Fibroblast of lung (primary cell): ENCODE data around the gene NDUFS3. TPM values are rescaled to one million over a fixed set of nuclear protein-coding genes. Genes with fewer than 3 reads are reported as not detected.
"Not testable (repeated sequence)": the region's sequence is repeated elsewhere in the genome, so short reads cannot be mapped to it uniquely, and the experiment has no call there.

Experiments used
- DNase-seq, 2 donors: peaks; one replicate each; pipeline versions ENCODE4 v3.0.0 to v3.0.0-alpha.2; 2010; ENCODE audit warnings: low read depth in 2 of 2
- H2AFZ ChIP-seq: 2 replicates; pipeline ENCODE4 v1.5.1; 2012; ENCODE audit warnings: low read length, control low read depth, inconsistent platforms
- H3K27ac ChIP-seq: 2 replicates; pipeline ENCODE4 v1.5.1; 2011; ENCODE audit warnings: low read length, control low read depth; ENCODE audit not compliant: insufficient read depth
- H3K27me3 ChIP-seq: 2 replicates; pipeline ENCODE4 v1.5.1; 2011; ENCODE audit warnings: mild to moderate bottlenecking, low read length; ENCODE audit not compliant: control insufficient read depth, insufficient read depth
- H3K36me3 ChIP-seq: 2 replicates; pipeline ENCODE4 v1.5.1; 2011; ENCODE audit warnings: low read length; ENCODE audit not compliant: control insufficient read depth, insufficient read depth
- H3K4me1 ChIP-seq: 2 replicates; pipeline ENCODE4 v1.5.1; 2011; ENCODE audit warnings: low read length; ENCODE audit not compliant: control insufficient read depth, insufficient read depth; ENCODE audit errors: extremely low read depth
- H3K4me2 ChIP-seq: 2 replicates; pipeline ENCODE4 v1.5.1; 2011; ENCODE audit warnings: low read length, control low read depth; ENCODE audit not compliant: insufficient read depth; ENCODE audit errors: extremely low read depth
- H3K4me3 ChIP-seq, 4 experiments: fragments of 200-600 bp in 1 of 4; sonication (generic) in 1 of 4; replicated peaks in 1 of 4; 2 replicates each; pipeline ENCODE4 v1.5.1; 2011 to 2016; ENCODE audit warnings: low read length in 4 of 4, low read depth in 3 of 4, mild to moderate bottlenecking in 3 of 4, control low read depth in 2 of 4, inconsistent platforms in 1 of 4, mixed read lengths in 1 of 4; ENCODE audit not compliant: insufficient read depth in 1 of 4; ENCODE audit errors: control extremely low read depth in 1 of 4
- H3K79me2 ChIP-seq: 2 replicates; pipeline ENCODE4 v1.5.1; 2012; ENCODE audit warnings: mild to moderate bottlenecking, low read length, inconsistent platforms; ENCODE audit not compliant: control insufficient read depth, insufficient read depth
- H3K9ac ChIP-seq: 2 replicates; pipeline ENCODE4 v1.5.1; 2011; ENCODE audit warnings: mild to moderate bottlenecking, low read length, control low read depth; ENCODE audit not compliant: insufficient read depth
- H3K9me3 ChIP-seq: 2 replicates; pipeline ENCODE4 v1.5.1; 2012; ENCODE audit warnings: low read depth, low read length; ENCODE audit not compliant: control insufficient read depth, insufficient read depth
- H4K20me1 ChIP-seq: 2 replicates; pipeline ENCODE4 v1.5.1; 2011; ENCODE audit warnings: low read length; ENCODE audit not compliant: control insufficient read depth, insufficient read depth; ENCODE audit errors: extremely low read depth
- CTCF ChIP-seq, 2 donors: IDR thresholded peaks in 1 of 2; conservative IDR thresholded peaks in 1 of 2; 1 replicate in 1 of 2; 2 replicates in 1 of 2; pipeline ENCODE4 v1.5.1; 2011 to 2012; ENCODE audit warnings: low read length in 2 of 2, control low read depth in 1 of 2, inconsistent platforms in 1 of 2, low read depth in 1 of 2, mild to moderate bottlenecking in 1 of 2
- EZH2 ChIP-seq: IDR thresholded peaks from 2 replicates; pipeline ENCODE4 v1.5.1; 2012; ENCODE audit warnings: low read length, control low read depth, mild to moderate bottlenecking; ENCODE audit errors: missing control alignments
- polyA plus RNA-seq, 2 donors: library from polyadenylated mRNA; depleted of rRNA in 1 of 2; stranded (reverse) in 1 of 2; unstranded in 1 of 2; fragments of >200 nt; gene quantifications; 2 replicates each; pipeline ENCODE4 v1.2.1, GENCODE V29; 2011 to 2012; ENCODE audit warnings: missing spikeins in 1 of 2
- total RNA-seq: library from RNA; depleted of rRNA; stranded (reverse); fragments of >200 nt; gene quantifications from 2 replicates; pipeline ENCODE4 v1.2.1, GENCODE V29; 2014

NDUFS3 gene
- total and polyA plus RNA-seq, 2 donors (not counting 1 experiment from before 2014, with no cell fraction given), result 76.5 to 113 TPM

- Histone ChIP-seq H4K20me1 (no peaks in the 10 kb centered on the region), H2AFZ (peak within 1 kb of the TSS; percentile 63), H3K27ac (peak within 1 kb of the TSS; percentile 96), H3K4me3 (peak within 1 kb of the TSS; percentile 69 to 100 (median 89)), H3K4me2 (peak within 1 kb of the TSS; percentile 90), H3K79me2 (peaks cover 50% of the 10 kb centered on the region), H3K9me3 (no peaks in the 10 kb centered on the region), H3K4me1 (peaks cover 3% of the 10 kb centered on the region), H3K27me3 (no peaks in the 10 kb centered on the region), H3K36me3 (no peaks in the 10 kb centered on the region), H3K9ac (peak within 1 kb of the TSS; percentile 88)
- DNase-seq, result peak; percentile 82 to 83
- TF ChIP-seq CTCF (conservative IDR thresholded peaks at IDR 0.05 in 1 of 2, IDR thresholded peaks at IDR 0.05 in 1 of 2; ENCODE audit: low read depth in 1 of 2, low read length in 2 of 2) (peak; percentile 39 to 73), EZH2 (no peak)
Measured at GRCh38 chr11:47552566-47553405, 26.1 kb upstream of the NDUFS3 start, which contains the start of gene CELF1. TSS of gene CELF1 (minus strand) at chr11:47553132. CDS start at chr11:47499523, 53,609 bp downstream.

GRCh38 chr11:47553406-47553743, 25.5 kb upstream of the NDUFS3 start:
- Histone ChIP-seq H3K9me3 (no peaks in the 10 kb centered on the region), H3K36me3 (no peaks in the 10 kb centered on the region), H3K4me1 (peaks cover 3% of the 10 kb centered on the region), H3K79me2 (peaks cover 44% of the 10 kb centered on the region), H4K20me1 (no peaks in the 10 kb centered on the region), H3K4me3 (peak overlapping the region; percentile 41 to 97 (median 70)), H2AFZ (peak overlapping the region; percentile 63), H3K9ac (no peak overlapping the region), H3K4me2 (peak overlapping the region; percentile 71), H3K27ac (peak overlapping the region; percentile 9), H3K27me3 (no peaks in the 10 kb centered on the region)
- DNase-seq, result no peak
- TF ChIP-seq EZH2, result no peak
- TF ChIP-seq CTCF (conservative IDR thresholded peaks at IDR 0.05 in 1 of 2, IDR thresholded peaks at IDR 0.05 in 1 of 2; ENCODE audit: low read depth in 1 of 2, low read length in 2 of 2), result no peak

DNA sequence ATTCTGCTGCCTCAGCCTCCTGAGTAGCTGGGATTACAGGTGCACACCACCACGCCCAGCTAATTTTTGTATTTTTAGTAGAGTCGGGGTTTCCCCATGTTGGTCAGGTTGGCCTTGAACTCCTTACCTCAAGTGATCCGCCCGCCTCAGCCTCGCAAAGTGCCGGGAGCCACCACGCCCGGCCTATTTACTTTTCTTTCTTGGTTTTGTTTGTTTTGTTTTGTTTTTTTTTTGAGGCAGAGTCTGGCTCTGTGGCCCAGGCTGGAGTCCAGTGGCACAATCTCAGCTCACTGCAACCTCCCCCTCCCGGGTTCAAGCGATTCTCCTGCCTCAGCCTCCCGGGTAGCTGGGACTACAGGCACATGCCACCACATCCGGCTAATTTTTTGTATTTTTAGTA, 21.9 kb upstream of the NDUFS3 start:
- not testable (repeated sequence) for DNase-seq, H3K4me2 ChIP-seq, H3K79me2 ChIP-seq, H3K27ac ChIP-seq, H3K4me1 ChIP-seq, H3K4me3 ChIP-seq, H3K27me3 ChIP-seq, H4K20me1 ChIP-seq, H2AFZ ChIP-seq, H3K36me3 ChIP-seq, H3K9ac ChIP-seq, H3K9me3 ChIP-seq
